ENCODE measurements around the gene EFNA1.

The EFNA1 gene

GRCh38 chr1:155127105-155127966, at the start of gene EFNA1:
Gene EFNA1 (plus strand): TSS chr1:155127876. CDS start chr1:155127978, 102 bp downstream.
- DNase-seq = peak; percentile 69 to 97 (median 86)
- intact Hi-C loops (cut with DNase I) = loop anchor here (2.0 to 5.0 kb wide), 2 partner anchors 35 to 39 kb away; no protein-coding TSS in a partner anchor

GRCh38 chr1:155078469-155079209, 49.0 kb upstream of the EFNA1 start, which contains the start of gene EFNA3:
Gene EFNA3 (plus strand): TSS chr1:155078837. CDS start chr1:155078942, 105 bp downstream.
- intact Hi-C loops (cut with DNase I) = no loop called here
- DNase-seq = peak; percentile 64 to 97 (median 84)

GRCh38 chr1:155079210-155079486, 48.5 kb upstream of the EFNA1 start:
- intact Hi-C loops (cut with DNase I) = no loop called here
- no peak for DNase-seq

- DNase-seq = peak in 3 of 10 donors; percentile 23 to 86 (median 80)
- intact Hi-C loops (cut with DNase I) = loop anchor here (5.0 kb wide), 1 partner anchor 117 kb away; the partner anchor contains the start of gene PYGO2
Measured at GRCh38 chr1:155079487-155080311, 48.0 kb upstream of the EFNA1 start.

GRCh38 chr1:155080312-155081228, 47.1 kb upstream of the EFNA1 start:
- DNase-seq = peak in 4 of 10 donors; percentile 29 to 92 (median 68)
- intact Hi-C loops (cut with DNase I) = loop anchor here (5.0 kb wide), 1 partner anchor 118 kb away; the partner anchor contains the start of gene PYGO2

GRCh38 chr1:155081472-155082300, 46.0 kb upstream of the EFNA1 start:
- intact Hi-C loops (cut with DNase I) = loop anchor here (5.0 kb wide), 1 partner anchor 119 kb away; the partner anchor contains the start of gene PYGO2
- DNase-seq = peak in 3 of 10 donors; percentile 38 to 85 (median 82)

GRCh38 chr1:155082301-155083051, 45.2 kb upstream of the EFNA1 start:
- intact Hi-C loops (cut with DNase I) = loop anchor here (5.0 kb wide), 1 partner anchor 120 kb away; the partner anchor contains the start of gene PYGO2
- DNase-seq = peak in 2 of 10 donors; percentile 54 to 73

- intact Hi-C loops (cut with DNase I) = loop anchor here (5.0 kb wide), 1 partner anchor 121 kb away; the partner anchor contains the start of gene PYGO2
- DNase-seq = peak in 1 of 10 donors; percentile 71
Measured at GRCh38 chr1:155083052-155083541, 44.6 kb upstream of the EFNA1 start.

DNA sequence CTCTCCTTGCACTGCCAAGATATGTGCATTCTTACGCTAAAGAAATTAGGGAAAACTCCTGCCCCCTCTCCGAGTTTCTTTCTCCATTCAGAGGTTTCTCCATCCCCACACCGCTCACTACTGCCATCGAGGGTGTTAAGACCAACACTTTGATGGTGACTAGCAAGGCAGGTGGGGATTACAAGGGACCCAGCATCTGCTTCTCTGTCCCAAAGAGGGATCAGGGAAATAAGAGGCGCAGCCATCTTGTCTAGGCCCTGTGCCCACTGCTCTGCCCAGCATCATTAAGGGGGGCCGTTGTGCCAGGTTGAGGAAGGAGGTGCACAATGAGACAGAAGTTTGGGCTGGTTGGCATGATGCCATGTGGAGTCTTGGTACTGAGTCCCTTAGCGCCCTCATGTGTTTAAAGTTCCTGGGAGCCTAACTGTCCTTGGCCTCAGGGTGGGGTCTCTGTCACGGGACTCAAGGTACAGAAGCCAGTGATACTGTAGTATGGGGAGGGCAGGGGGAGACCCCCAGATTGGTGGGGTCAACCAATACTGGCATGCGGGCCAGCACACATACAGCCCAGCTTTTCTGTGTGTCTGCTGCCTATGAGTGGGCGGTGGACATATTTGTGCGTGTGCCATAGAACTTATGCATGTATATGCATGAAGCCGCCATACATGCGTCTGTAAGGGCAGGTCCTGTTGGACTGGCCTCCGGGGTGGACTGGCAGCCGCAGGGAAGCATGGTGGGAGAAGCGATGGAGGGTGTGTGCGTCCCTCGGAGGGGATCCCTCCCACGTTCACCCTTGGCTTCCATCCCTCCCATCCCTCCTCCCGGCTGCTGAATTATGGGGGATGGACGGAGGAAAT, 43.6 kb upstream of the EFNA1 start:
- DNase-seq = peak in 5 of 10 donors; percentile 48 to 86 (median 58)

GRCh38 chr1:155084722-155085503, 42.8 kb upstream of the EFNA1 start:
- peak; percentile 87 to 99 (median 92) for DNase-seq
- intact Hi-C loops (cut with DNase I) = loop anchor here (2.0 to 5.0 kb wide), 3 partner anchors 22 to 123 kb away; partner anchors contain the start of genes ADAM15, EFNA4 and PYGO2

More for the DNA sequence above, 43.6 kb upstream of the EFNA1 start:
- intact Hi-C loops (cut with DNase I) = loop anchor here (2.0 to 5.0 kb wide), 3 partner anchors 21 to 122 kb away; partner anchors contain the start of genes ADAM15, EFNA4 and PYGO2

DNA sequence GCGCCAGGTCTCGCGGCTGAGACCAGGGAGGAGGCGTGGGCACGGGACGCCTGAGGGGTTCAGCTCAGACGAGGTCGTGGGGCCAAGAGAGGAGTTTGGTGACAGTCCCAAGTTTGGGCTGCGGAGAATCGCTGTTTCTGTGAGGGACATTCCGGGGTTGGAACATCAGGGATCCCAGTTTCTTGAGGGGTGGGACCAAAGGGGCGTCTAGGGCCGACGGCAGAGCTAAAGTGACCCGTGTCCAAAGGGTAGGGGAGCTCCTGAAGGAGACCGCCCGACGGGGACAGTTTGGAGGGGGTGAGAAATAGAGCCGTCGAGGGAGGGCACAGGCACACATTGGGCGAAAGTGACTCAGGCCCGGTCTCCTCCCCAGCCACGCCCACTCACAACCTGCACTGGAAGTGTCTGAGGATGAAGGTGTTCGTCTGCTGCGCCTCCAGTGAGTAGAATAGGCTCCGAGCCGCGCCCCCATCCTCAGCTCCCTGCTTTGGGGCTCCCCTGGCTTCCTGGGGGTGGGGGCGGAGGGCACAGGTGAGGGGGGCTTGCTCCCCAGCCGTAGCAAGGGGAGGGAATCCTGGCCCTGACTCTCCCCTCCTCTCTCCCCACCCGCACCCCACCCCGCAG, 42.1 kb upstream of the EFNA1 start:
- intact Hi-C loops (cut with DNase I) = loop anchor here (2.0 kb wide), 2 partner anchors 23 to 35 kb away; partner anchors contain the start of genes ADAM15 and EFNA4

DNA sequence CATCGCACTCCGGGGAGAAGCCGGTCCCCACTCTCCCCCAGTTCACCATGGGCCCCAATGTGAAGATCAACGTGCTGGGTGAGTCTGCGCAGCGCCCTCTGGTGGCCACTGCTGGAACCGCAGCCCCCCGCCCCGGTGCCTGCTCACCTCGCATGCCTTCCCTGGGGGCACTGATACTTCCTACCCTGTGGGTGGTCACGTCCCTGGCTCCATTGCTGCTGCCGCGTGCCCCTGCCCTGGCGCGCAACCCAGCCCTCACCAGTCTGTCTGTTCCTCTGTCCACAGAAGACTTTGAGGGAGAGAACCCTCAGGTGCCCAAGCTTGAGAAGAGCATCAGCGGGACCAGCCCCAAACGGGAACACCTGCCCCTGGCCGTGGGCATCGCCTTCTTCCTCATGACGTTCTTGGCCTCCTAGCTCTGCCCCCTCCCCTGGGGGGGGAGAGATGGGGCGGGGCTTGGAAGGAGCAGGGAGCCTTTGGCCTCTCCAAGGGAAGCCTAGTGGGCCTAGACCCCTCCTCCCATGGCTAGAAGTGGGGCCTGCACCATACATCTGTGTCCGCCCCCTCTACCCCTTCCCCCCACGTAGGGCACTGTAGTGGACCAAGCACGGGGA, 41.4 kb upstream of the EFNA1 start:
- DNase-seq = peak in 8 of 10 donors; percentile 64 to 95 (median 74)
- intact Hi-C loops (cut with DNase I) = no loop called here

More for the DNA sequence above, 42.1 kb upstream of the EFNA1 start:
- peak in 4 of 10 donors; percentile 29 to 83 (median 75) for DNase-seq

DNA sequence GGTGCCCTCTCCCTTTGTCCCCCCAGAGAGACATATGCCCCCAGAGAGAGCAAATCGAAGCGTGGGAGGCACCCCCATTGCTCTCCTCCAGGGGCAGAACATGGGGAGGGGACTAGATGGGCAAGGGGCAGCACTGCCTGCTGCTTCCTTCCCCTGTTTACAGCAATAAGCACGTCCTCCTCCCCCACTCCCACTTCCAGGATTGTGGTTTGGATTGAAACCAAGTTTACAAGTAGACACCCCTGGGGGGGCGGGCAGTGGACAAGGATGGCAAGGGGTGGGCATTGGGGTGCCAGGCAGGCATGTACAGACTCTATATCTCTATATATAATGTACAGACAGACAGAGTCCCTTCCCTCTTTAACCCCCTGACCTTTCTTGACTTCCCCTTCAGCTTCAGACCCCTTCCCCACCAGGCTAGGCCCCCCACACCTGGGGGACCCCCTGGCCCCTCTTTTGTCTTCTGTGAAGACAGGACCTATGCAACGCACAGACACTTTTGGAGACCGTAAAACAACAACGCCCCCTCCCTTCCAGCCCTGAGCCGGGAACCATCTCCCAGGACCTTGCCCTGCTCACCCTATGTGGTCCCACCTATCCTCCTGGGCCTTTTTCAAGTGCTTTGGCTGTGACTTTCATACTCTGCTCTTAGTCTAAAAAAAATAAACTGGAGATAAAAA, 40.7 kb upstream of the EFNA1 start:
- DNase-seq = peak in 1 of 10 donors; percentile 22
- intact Hi-C loops (cut with DNase I) = no loop called here
